Activated effector memory CD4-positive, alpha-beta T cell treated with anti-CD3 and anti-CD28 coated beads, Interleukin-2, amount 50 U/mL, for 16 hours (primary cell): ENCODE measurements around the gene LRRN2.
"Not testable (repeated sequence)": the region's sequence is repeated elsewhere in the genome, so short reads cannot be mapped to it uniquely, and the experiment has no call there.

Source experiments
- DNase-seq: peaks from one replicate; pipeline ENCODE4 v3.0.0-alpha.2; 2020

Gene LRRN2

DNA sequence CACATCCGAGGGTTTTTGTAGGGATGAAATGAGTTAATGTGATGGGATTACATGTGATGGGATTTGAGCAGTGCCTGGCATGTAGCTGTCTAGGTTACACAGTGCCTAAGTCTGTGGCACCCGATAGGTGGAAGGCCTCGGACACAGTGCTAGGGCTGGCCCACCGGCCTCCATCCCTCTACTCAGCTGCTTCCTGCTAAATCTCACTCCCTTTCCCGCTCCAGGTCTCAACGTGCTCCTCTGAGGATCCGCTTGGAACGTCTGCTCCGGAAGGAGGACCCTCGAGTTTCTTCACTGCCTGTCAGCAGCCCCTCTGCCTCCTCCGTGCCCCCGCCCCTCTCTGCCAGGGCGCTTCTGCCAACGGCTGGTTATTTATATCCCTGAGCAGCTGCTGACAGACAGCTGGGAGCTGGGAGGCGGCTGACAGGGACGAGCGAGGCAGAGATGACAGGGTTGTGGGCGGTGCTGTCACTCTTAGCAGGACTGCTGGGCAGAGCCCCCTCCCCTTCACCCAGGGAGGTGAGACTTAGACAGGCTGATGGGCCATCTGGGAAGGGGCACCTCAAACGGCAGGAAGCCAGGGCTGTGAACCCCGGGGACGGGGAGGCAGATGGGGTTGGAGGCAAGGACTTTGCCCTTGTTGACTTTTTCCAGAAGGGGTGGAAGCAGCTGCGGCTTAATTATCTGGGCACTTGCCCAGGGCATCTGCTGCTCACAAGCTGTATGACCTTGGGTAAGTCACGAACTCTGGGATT lies 26.6 kb upstream of the LRRN2 start:
- no peak for DNase-seq

DNA sequence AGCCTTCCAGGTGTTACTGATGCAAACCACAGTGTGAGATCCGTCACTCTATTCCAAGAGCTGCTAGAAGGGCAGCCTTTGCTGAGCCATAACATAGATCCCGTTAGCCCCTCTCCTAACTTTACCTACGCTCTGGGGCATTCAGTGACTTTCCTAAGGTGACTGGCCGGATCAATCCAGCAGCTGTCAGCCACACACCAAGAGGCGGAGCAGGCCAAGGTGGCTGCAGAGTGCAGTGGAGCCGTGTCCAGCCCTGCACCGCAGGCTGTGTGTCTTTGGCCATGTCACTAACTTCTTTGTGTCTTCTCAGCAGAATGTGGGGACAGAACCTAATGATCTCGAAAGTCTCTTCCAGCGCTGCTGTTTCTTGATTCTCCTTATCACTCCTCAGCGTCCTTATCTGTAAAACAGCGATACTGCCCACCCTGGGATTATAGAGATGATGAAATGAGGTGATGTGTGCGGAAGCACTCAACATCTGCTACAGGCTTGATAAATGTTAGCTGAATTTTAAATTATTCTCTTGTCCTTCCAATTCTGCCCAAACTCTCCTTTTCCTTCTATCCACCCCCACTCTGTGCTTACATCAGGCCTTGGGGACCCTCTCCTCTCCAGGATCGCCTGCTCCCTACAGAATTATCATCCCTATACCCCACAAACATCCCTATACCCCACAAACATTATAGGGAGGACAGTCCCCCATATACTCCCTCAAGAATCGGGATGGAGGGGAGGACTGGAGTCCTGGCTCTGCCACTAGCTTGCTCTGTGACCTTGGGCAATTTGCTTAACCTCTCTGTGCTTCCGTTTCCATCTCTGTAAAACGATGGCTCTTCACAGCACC lies 25.8 kb upstream of the LRRN2 start:
- no peak for DNase-seq

DNA sequence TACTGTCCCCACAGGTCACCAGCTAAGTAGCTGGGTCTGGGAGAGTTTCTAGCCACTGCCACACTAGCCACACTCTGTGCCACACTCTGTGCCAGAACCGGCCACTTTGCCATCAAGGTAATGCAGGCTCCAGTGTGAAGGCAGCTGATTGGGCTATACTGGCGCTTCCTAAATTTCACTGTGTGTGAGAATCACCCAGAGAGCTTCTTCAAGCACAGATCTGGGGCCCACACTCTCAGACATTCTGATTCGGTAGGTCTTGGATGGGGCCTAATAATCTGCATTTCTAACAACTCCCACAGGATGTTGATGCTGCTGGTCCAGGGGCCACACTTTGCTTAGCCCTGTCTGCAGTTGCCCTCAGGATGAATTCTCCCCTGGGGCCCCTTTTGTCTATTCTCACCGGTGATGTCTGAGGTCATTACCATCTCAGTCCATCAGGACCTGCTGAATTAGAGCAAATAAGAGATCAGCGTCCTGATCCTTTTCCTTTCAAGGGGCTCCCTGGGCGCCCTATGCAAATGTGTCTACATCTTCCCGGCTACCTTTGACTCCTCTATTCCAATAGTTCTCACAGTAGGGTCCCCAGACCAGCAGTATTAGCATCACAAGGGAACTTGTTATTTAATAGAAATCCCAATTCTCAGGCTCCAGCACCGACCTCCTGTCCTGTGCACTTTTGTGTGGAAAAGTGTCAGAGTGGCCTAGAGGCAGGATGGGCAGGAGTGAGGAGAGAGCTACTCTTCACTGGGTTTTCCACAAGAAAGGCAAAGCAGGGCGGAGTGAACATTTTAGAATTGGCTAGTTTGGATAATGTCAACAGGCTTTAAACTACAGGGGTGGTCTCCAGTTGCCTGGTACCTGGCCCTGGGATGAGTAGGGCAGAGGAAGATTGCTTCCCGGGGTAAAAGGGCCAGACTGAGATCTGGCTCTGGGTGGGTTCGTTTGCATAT lies 24.7 kb upstream of the LRRN2 start:
- no peak for DNase-seq

DNA sequence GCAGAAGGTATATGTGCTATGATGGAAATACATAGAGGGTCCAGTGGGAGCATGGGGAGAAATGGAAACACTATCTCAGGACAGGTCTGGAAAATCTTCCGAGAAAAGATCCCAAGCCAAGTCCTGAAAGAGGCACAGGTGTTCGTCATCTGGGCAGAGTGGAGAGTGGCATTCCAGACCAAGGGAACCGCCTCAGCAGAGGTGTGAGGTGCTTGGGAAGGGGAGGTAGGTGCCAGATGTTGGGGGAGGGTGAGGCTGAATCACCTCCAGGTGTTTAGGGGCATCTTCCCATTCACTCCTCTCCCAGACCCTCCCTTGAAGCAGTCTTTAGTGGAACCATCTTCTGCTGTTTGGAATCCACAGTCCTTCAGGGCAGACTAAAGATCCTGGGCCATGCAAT lies 23.5 kb upstream of the LRRN2 start:
- no peak for DNase-seq

GRCh38 chr1:204706838-204707509 lies 21.4 kb upstream of the LRRN2 start:
- DNase-seq = no peak

- DNase-seq = no peak
Observed at GRCh38 chr1:204705888-204706837, 20.6 kb upstream of the LRRN2 start.

DNA sequence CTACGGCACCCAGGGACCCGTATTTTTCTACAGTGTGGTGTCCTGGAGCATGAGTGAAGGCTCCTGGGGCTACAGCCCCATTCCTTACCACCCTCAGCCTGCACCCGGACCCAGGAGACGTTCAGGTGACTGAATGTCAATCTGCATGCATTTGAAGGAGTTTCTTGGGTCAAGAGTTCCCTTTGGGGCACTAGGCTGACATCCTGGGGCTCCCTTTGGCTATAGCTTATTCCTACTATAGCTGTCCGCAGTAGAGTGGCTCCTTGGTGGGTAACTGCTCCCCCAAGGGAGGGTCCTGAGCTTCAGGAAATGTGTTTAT lies 19.9 kb upstream of the LRRN2 start:
- DNase-seq = no peak

GRCh38 chr1:204704794-204705492 lies 19.4 kb upstream of the LRRN2 start:
- DNase-seq = no peak

GRCh38 chr1:204703826-204704612 lies 18.5 kb upstream of the LRRN2 start:
- DNase-seq = no peak

GRCh38 chr1:204703268-204703664 lies 17.7 kb upstream of the LRRN2 start:
- no peak for DNase-seq

DNA sequence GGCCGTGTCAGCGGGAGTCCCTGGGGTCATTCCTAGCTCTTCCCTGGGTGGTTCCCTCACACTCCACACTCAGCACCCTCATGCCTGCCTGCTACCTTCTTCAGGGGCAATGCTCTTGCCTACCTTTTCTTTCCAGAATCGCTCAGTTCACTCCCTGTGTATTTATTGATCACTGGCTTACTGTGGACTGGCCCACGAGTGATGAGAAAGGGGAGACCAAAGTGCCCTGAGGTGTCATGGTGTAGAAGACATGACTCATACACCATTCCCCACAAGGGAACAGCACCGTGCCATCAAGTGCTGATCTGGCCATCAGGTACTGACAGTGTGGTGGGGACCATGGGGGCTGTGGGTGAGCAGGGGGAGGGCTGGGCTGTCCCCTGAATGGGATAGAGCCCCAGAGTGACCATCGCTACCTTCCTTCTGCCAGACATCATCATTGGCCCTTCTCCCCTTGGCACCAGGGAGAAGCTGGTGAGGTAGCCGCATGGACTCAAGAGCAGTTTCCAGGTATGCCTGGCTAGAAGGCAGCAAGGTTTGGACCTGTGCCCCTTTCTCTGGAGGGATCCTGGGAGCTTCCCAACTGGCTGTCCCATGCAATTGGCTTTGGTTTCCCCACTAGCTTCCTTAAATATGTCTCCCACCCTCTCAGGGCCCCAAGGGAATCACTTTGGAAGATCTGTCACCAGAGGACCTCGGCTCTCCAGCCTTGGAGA lies 17.2 kb upstream of the LRRN2 start:
- DNase-seq = no peak

DNA sequence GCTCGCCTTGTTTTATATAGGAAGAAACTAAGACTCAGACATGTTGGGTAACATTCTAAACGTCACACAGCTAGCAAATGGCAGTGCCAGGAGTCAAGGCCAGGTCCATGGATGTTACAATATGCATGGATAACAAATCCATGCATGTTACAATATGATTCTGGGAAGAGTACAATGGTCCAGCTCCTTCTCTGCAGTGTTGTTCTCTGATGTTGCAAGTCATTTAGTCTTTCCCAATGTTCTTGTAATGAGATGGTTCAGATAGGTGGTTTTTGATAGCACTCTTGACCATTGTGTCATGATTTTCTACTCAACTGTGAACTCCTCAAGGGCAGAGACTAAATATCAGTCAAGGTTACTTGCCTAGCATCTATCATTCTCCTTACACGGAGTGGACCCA lies 15.7 kb upstream of the LRRN2 start:
- DNase-seq = no peak

DNA sequence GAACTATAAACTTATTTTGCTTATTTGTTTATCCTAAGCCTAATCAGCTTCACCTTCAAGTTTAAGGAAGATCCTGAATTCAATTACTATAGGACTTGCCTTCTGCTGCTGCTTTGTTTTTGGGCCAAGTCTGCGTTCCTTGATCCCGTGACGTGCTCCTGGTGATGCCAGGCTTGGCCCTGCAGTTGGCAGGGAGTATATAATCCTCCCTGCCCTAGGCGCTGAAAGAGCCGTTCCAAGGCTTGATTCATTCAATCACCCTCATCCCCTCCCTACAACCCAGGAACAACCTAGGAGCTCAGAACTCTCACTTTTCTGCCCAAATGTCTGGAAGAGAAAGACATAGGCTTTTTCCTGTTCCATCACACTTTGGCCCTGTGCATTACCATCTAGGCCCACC lies 12.4 kb upstream of the LRRN2 start:
- no peak for DNase-seq

DNA sequence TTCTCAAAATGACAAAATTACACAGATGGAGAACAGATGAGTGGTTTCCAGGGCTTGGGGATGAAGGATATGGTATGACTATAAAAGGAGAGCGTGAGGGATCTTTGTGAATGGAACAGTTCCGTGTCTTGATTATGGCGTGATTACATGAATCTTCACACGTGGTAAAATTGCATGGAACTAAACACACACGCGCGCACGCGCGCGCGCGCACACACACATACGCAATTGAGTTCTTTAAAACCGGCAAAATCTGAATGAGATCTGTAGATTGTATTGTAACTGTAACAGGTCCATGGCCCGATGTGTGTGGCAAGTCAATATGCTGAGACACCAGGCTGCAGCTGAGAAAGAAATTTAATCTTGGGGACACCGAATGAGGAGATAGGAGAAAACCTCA lies 11.1 kb upstream of the LRRN2 start:
- no peak for DNase-seq

DNA sequence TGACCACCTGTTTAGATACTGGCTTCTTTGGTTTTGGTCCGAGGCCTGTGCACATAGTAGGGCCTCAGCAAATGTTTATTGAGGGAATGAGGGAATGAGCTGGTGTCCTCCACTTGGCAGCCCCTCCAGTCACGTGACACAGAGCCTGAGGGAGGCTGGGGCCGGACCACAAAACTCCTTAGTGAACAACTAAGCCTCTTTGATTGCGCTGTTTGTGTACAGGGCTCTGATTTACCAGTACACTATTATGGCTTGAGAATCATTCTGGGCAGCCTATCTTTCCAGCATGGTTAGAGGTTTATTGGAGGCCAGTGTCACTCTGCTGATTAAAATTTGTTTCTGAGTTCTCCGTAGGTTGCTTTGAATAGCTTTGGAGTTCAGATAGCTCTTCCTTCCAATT lies 10.2 kb upstream of the LRRN2 start:
- no peak for DNase-seq

GRCh38 chr1:204694145-204694544 lies 8.6 kb upstream of the LRRN2 start:
- DNase-seq = no peak

- no peak for DNase-seq
Observed at GRCh38 chr1:204692841-204693356, 7.4 kb upstream of the LRRN2 start.

GRCh38 chr1:204692325-204692840 lies 6.8 kb upstream of the LRRN2 start:
- no peak for DNase-seq

- not testable (repeated sequence) for DNase-seq
Observed at GRCh38 chr1:204691328-204691730, 5.8 kb upstream of the LRRN2 start.
